Measurements from ENCODE around the gene TMEM151B. TPM values are rescaled to one million over a fixed set of nuclear protein-coding genes. Genes with fewer than 3 reads are reported as not detected.

TMEM151B gene
- total RNA-seq, 4 donors from 2014 or later = 0.10 to 0.15 TPM; not detected in 2

DNA sequence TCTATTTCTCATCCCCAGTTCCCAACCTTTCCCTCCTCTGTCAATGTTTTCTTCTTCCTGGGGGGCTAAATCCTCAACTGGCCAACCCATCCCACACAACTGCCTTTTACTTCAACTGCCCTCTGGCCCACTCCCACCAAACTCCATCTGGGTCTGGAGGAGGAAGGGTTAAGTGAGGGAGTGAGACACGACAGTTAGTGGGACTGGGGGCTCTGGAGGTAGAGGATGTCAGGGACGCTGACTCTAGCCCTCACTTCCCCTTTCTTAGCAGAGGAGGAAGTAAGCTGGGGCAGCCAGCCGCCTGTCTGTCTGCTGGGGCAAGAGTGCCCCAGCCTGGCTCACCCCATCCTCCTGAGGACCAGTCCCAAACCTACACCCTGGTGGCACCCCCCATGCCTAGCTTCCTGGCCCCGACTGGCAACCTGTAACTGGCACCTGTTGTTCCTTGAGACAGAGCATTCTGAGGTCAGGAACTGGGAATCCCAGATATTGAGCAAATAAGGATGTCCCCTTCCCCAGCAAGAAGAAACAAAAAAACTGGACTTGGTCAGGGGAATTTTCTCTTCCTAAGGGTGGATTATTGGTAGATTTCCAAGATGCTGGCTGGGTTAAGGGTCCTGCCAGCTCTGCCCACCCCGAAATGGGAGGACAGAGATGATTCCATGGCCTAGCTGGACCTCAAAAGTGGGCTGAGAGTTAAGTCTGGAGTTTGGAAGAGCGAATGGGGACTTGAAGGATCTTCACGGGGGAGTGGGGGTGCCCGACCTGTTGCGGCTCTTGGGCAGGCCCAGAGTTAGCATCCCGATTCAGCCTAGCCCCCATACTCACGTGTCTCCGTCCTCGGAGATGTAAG is 5.9 kb upstream of the TMEM151B start:
- peak overlapping the region; percentile 62 for H3K4me3 ChIP-seq
- DNase-seq (ENCODE audit: low spot score in 2 of 2) = no peak
- no peaks in the 10 kb centered on the region for H3K27me3 ChIP-seq
- peaks cover 8% of the 10 kb centered on the region for H3K36me3 ChIP-seq
- WGBS = 9% methylated on average over 12 of the region's 13 CpGs
- H3K27ac ChIP-seq = peak overlapping the region; percentile 72
- H3K4me1 ChIP-seq = peaks cover 31% of the 10 kb centered on the region
- TF ChIP-seq EP300 (IDR thresholded peaks at IDR 0.05) (no peak), POLR2A (IDR thresholded peaks at IDR 0.05) (no peak), POLR2AphosphoS5 (IDR thresholded peaks at IDR 0.05) (no peak)
- TF ChIP-seq, protein P1, sequence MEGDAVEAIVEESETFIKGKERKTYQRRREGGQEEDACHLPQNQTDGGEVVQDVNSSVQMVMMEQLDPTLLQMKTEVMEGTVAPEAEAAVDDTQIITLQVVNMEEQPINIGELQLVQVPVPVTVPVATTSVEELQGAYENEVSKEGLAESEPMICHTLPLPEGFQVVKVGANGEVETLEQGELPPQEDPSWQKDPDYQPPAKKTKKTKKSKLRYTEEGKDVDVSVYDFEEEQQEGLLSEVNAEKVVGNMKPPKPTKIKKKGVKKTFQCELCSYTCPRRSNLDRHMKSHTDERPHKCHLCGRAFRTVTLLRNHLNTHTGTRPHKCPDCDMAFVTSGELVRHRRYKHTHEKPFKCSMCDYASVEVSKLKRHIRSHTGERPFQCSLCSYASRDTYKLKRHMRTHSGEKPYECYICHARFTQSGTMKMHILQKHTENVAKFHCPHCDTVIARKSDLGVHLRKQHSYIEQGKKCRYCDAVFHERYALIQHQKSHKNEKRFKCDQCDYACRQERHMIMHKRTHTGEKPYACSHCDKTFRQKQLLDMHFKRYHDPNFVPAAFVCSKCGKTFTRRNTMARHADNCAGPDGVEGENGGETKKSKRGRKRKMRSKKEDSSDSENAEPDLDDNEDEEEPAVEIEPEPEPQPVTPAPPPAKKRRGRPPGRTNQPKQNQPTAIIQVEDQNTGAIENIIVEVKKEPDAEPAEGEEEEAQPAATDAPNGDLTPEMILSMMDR (IDR thresholded peaks at IDR 0.05) = no peak
- no peaks in the 10 kb centered on the region for H3K9me3 ChIP-seq

DNA sequence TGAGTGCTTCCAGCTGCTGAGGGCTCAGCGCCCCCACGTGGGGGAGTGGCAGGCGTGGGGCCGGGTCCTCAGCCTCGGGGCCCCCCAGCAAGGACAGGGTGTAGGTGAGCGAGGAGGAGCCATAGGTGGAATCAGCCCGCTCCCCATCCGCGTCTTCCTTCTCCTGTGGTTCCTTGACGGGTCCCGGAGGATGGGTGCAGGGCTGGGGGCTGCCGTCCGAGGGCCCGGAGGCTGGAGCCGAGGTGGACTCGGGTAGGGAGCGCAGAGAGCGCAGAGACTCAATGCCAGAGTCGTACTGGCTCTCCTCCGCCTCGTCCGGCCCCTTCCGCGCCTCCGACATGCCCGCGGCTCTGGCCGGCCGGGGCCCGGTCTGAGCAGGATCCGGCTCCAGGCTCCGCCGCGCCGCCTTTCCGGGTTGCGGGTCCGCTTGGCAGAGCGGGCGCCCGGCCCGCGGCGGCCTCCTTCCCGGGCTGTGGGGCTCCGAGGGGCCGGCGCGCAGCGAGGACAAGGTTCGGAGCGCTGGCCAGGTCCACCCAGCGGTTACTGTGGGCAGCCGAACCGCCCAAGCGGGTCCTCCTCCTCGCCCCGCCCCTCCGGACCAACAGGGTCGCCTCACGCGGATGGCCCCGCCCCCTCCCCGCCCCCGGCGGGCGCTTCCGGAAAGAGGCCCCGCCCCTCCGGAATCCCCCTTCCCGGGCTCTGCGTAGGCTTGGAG is 5.1 kb upstream of the TMEM151B start, which contains the start of gene NFKBIE:
TSS of gene NFKBIE (minus strand) at position 545 of the 715 bp plus-strand sequence. CDS start at position 340, 205 bp downstream.
- H3K4me3 ChIP-seq = peak within 1 kb of the TSS; percentile 62
- H3K4me1 ChIP-seq = peaks cover 34% of the 10 kb centered on the region
- H3K27ac ChIP-seq = peak within 1 kb of the TSS; percentile 72
- H3K27me3 ChIP-seq = peaks cover 3% of the 10 kb centered on the region
- peak; percentile 95 to 96 for DNase-seq (ENCODE audit: low spot score in 2 of 2)
- 0% methylated on average over 11 of the region's 72 CpGs for WGBS
- no peaks in the 10 kb centered on the region for H3K9me3 ChIP-seq
- H3K36me3 ChIP-seq = peaks cover 2% of the 10 kb centered on the region
- TF ChIP-seq, protein P1 (IDR thresholded peaks at IDR 0.05) = peak in 1 of 2 donors; percentile 6
- TF ChIP-seq EP300 (IDR thresholded peaks at IDR 0.05) (no peak), POLR2A (IDR thresholded peaks at IDR 0.05) (peak in 1 of 2 donors; percentile 60)

DNA sequence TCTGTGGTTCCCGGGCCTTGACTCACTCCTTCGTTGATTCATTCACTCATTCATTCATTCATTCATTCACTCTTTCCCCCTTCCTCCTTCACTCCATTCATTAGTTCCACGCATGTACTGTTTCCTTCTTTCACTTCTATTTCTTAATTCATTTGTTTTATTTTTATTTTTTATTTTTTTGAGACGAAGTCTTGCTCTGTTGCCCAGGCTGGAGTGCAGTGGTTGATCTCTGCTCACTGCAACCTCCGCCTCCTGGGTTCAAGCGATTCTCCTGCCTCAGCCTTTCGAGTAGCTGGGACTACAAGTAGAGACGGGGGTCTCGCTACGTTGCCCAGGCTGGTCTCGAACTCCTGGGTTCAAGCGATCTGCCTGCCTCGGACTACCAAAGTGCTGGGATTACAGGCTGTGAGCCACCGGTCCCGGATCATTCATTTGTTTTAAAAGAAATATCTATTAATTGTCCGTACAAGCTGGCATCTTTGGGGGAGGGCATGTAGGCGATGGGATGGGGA is 4.5 kb upstream of the TMEM151B start:
- no peak for TF ChIP-seq POLR2A (IDR thresholded peaks at IDR 0.05)
- TF ChIP-seq POLR2AphosphoS5 (IDR thresholded peaks at IDR 0.05) = no peak
- TF ChIP-seq EP300 (IDR thresholded peaks at IDR 0.05) = no peak
- TF ChIP-seq, protein P1 (IDR thresholded peaks at IDR 0.05) = no peak
- no peaks in the 10 kb centered on the region for H3K36me3 ChIP-seq
- peak overlapping the region; percentile 72 for H3K27ac ChIP-seq
- WGBS = 66% methylated on average over 17 of the region's 17 CpGs
- H3K4me1 ChIP-seq = peaks cover 39% of the 10 kb centered on the region
- no peak for DNase-seq (ENCODE audit: low spot score in 2 of 2)
- peaks cover 10% of the 10 kb centered on the region for H3K27me3 ChIP-seq
- H3K4me3 ChIP-seq = peak overlapping the region; percentile 62
- H3K9me3 ChIP-seq = no peaks in the 10 kb centered on the region

DNA sequence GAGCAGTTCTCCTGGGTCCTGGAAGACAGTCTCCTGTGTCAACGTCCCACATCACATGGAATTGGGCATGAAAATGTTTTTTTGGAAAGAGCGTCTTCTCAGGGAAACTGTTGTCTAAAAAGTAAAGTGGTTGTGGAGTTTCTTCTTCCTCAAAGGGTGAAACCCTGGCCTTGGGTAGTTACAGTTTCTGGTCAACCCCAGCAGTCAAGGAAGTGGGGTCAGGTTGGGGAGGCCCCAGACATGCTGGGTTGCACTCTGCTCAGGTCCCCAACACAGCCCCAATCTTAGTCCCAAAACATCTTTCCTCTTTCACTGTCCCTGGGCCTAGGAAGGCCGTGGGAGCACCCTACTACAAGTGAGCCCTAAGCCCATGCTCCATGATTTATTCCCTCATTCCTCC is 3.9 kb upstream of the TMEM151B start:
- no peaks in the 10 kb centered on the region for H3K36me3 ChIP-seq
- WGBS = 82% methylated on average over 3 of the region's 3 CpGs
- peaks cover 42% of the 10 kb centered on the region for H3K4me1 ChIP-seq
- peaks cover 15% of the 10 kb centered on the region for H3K27me3 ChIP-seq
- H3K27ac ChIP-seq = no peak overlapping the region
- H3K4me3 ChIP-seq = no peak overlapping the region
- no peaks in the 10 kb centered on the region for H3K9me3 ChIP-seq
- DNase-seq (ENCODE audit: low spot score in 2 of 2) = no peak
- TF ChIP-seq, protein P1 (IDR thresholded peaks at IDR 0.05) = no peak
- TF ChIP-seq POLR2AphosphoS5 (IDR thresholded peaks at IDR 0.05) = no peak
- TF ChIP-seq EP300 (IDR thresholded peaks at IDR 0.05) = no peak
- TF ChIP-seq POLR2A (IDR thresholded peaks at IDR 0.05) = no peak

DNA sequence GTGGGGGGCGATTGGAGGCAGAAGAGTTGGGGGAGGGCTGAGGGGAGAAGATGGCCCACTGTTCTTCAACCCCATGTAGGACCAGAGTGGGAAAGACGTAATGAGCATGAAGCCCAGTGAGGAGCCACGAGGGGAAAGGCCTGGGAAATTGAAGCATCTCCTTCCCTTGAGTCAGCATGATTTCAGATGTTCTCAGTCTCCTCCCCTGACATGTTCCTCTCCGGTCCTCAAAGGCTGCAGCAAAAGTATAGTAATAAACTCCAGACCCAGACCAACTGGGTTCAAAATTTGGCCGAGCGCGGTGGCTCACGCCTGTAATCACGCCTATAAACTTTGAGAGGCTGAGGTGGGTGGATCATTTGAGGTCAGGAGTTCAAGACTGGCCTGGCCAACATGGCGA is 3.0 kb upstream of the TMEM151B start:
- Histone ChIP-seq H3K36me3 (no peaks in the 10 kb centered on the region), H3K4me1 (peaks cover 38% of the 10 kb centered on the region), H3K9me3 (no peaks in the 10 kb centered on the region), H3K27me3 (peaks cover 24% of the 10 kb centered on the region), H3K4me3 (no peak overlapping the region), H3K27ac (no peak overlapping the region)
- no peak for DNase-seq (ENCODE audit: low spot score in 2 of 2)
- no peak for TF ChIP-seq POLR2A (IDR thresholded peaks at IDR 0.05)
- no peak for TF ChIP-seq EP300 (IDR thresholded peaks at IDR 0.05)
- TF ChIP-seq, protein P1 (IDR thresholded peaks at IDR 0.05) = no peak
- TF ChIP-seq POLR2AphosphoS5 (IDR thresholded peaks at IDR 0.05) = no peak
- 66% methylated on average over 10 of the region's 10 CpGs for WGBS
